ENCODE data around the gene GIGYF2. TPM values are rescaled to one million over a fixed set of nuclear protein-coding genes. Genes with fewer than 3 reads are reported as not detected.

GIGYF2 gene
- total and polyA plus RNA-seq, 2 of the 4 experiments (the other 2 are of a cell fraction), result 14.7 to 66.0 TPM

DNA sequence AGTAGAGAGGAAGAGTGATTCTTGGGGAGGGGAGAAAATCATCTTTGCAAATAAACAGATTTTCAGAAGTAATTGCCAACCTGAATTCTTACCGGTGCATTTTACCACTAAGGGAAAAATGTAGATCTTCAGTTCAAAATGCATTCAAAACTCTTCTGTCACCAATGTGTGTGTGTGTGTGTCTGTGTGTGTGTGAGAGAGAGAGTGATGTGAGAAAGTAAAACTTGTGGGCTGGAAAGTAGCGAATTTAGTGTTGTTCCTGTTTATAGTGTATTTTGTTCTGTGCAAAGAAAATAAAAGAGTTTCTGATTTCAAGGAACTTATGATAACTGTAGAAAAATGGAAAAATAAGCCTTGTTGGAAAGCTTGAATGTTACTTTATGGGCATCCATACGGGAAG is 52.2 kb downstream of the GIGYF2 start:
- CTCF ChIA-PET, result no interaction called here
- BruUV-seq (replicated peaks), result no TSS peak

More for the DNA sequence above, 52.2 kb downstream of the GIGYF2 start:
- dilution Hi-C loops (cut with HindIII; ENCODE audit: low sequenced_read_pairs, unreplicated experiment), result no loop called here
- Histone ChIP-seq H3K4me2 (ENCODE audit: low read depth, low read length) (no peak overlapping the region), H2AFZ (replicated peaks; ENCODE audit: low read length, poor library complexity) (no peak overlapping the region), H3K14ac (replicated peaks; ENCODE audit: low read depth, low read length) (no peak overlapping the region), H2AK9ac (replicated peaks; ENCODE audit: low read depth, low read length, poor library complexity) (no peak overlapping the region), H4K5ac (ENCODE audit: low read depth, low read length) (no peak overlapping the region), H2BK15ac (ENCODE audit: low read depth, low read length) (no peak overlapping the region), H3K27me3 (ENCODE audit: control insufficient read depth, insufficient read depth, low read length) (no peaks in the 10 kb centered on the region), H2AK5ac (ENCODE audit: low read depth, low read length) (no peak overlapping the region), H3K4me1 (ENCODE audit: control insufficient read depth, insufficient read depth, low read length) (no peaks in the 10 kb centered on the region), H3K23ac (ENCODE audit: low read depth, low read length) (no peak overlapping the region), H2BK20ac (ENCODE audit: low read depth, low read length) (no peak overlapping the region), H3K79me1 (ENCODE audit: low read depth in 1 of 2, low read length in 2 of 2) (peaks cover 3 to 13% of the 10 kb centered on the region in 2 experiments; a peak in 3 of 4 replicates), H4K20me1 (ENCODE audit: insufficient read depth, low read length) (no peaks in the 10 kb centered on the region), H4K91ac (ENCODE audit: insufficient read depth, low read depth, low read length) (no peak overlapping the region), H2BK5ac (ENCODE audit: low read depth, low read length, poor library complexity, severe bottlenecking) (no peak overlapping the region), H3K18ac (ENCODE audit: low read depth, low read length) (no peak overlapping the region), H3K56ac (ENCODE audit: extremely low read depth, insufficient read depth, low read length) (no peak overlapping the region), H3K9me3 (ENCODE audit: control insufficient read depth, insufficient read depth, low read length) (no peaks in the 10 kb centered on the region), H3K4ac (ENCODE audit: low read depth, low read length) (no peak overlapping the region), H3K36me3 (ENCODE audit: control insufficient read depth, insufficient read depth, low read length) (peaks cover 18% of the 10 kb centered on the region), H3K9ac (ENCODE audit: low read depth, low read length) (no peak overlapping the region), H2BK120ac (ENCODE audit: low read depth, low read length) (no peak overlapping the region), H3K27ac (ENCODE audit: insufficient read depth, low read length) (no peak overlapping the region), H3K4me3 (ENCODE audit: insufficient read depth, low read depth, low read length) (no peak overlapping the region), H3K9me1 (ENCODE audit: insufficient read depth, low read length) (no peaks in the 10 kb centered on the region), H4K8ac (ENCODE audit: low read depth in 2 of 2, low read length in 2 of 2) (no peak overlapping the region)
- DNase-seq (no peak), ATAC-seq (ENCODE audit: low read depth) (no peak)
- intact Hi-C loops (cut with micrococcal nuclease), result no loop called here
- in situ Hi-C loops (cut with MboI; ENCODE audit: low sequenced_read_pairs), result no loop called here
- WGBS, 2 experiments (ENCODE audit: extremely low coverage in 2 of 2, insufficient read length in 1 of 2), result 100% methylated on average over 1 of the region's 3 CpGs; no CpG with 5 or more reads in 1 of the 2 experiments
- POLR2A ChIA-PET (ENCODE audit: unreplicated experiment), result no interaction called here
- TF ChIP-seq FOS (IDR thresholded peaks at IDR 0.05; ENCODE audit: low read depth, low read length) (no peak), MXI1 (IDR thresholded peaks at IDR 0.05; ENCODE audit: borderline replicate concordance, low read depth, low read length) (no peak), MAFK (IDR thresholded peaks at IDR 0.05; ENCODE audit: low read depth, low read length) (no peak), NFE2L2 (IDR thresholded peaks at IDR 0.05; ENCODE audit: low read depth, low read length) (no peak), SMC3 (IDR thresholded peaks at IDR 0.05; ENCODE audit: low read depth, low read length) (no peak), CEBPB (IDR thresholded peaks at IDR 0.05; ENCODE audit: low read depth, low read length) (no peak), RFX5 (IDR thresholded peaks at IDR 0.05; ENCODE audit: low read depth, low read length) (no peak), POLR2A (IDR thresholded peaks at IDR 0.05; ENCODE audit: low read depth, low read length) (no peak), CHD1 (IDR thresholded peaks at IDR 0.05; ENCODE audit: low read depth, low read length) (no peak), MAZ (IDR thresholded peaks at IDR 0.05; ENCODE audit: borderline replicate concordance, low read depth, low read length) (no peak), RCOR1 (IDR thresholded peaks at IDR 0.05; ENCODE audit: insufficient replicate concordance, low read length) (no peak), RAD21 (IDR thresholded peaks at IDR 0.05; ENCODE audit: low read length) (no peak), BHLHE40 (IDR thresholded peaks at IDR 0.05; ENCODE audit: low read depth, low read length) (no peak)
- TF ChIP-seq, protein P1, sequence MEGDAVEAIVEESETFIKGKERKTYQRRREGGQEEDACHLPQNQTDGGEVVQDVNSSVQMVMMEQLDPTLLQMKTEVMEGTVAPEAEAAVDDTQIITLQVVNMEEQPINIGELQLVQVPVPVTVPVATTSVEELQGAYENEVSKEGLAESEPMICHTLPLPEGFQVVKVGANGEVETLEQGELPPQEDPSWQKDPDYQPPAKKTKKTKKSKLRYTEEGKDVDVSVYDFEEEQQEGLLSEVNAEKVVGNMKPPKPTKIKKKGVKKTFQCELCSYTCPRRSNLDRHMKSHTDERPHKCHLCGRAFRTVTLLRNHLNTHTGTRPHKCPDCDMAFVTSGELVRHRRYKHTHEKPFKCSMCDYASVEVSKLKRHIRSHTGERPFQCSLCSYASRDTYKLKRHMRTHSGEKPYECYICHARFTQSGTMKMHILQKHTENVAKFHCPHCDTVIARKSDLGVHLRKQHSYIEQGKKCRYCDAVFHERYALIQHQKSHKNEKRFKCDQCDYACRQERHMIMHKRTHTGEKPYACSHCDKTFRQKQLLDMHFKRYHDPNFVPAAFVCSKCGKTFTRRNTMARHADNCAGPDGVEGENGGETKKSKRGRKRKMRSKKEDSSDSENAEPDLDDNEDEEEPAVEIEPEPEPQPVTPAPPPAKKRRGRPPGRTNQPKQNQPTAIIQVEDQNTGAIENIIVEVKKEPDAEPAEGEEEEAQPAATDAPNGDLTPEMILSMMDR (conservative IDR thresholded peaks at IDR 0.05; ENCODE audit: low read depth, low read length), result no peak
- TF ChIP-seq, protein P2, sequence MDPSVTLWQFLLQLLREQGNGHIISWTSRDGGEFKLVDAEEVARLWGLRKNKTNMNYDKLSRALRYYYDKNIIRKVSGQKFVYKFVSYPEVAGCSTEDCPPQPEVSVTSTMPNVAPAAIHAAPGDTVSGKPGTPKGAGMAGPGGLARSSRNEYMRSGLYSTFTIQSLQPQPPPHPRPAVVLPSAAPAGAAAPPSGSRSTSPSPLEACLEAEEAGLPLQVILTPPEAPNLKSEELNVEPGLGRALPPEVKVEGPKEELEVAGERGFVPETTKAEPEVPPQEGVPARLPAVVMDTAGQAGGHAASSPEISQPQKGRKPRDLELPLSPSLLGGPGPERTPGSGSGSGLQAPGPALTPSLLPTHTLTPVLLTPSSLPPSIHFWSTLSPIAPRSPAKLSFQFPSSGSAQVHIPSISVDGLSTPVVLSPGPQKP (IDR thresholded peaks at IDR 0.05; ENCODE audit: borderline replicate concordance, low read depth, low read length), result no peak
- TF ChIP-seq, protein P3, sequence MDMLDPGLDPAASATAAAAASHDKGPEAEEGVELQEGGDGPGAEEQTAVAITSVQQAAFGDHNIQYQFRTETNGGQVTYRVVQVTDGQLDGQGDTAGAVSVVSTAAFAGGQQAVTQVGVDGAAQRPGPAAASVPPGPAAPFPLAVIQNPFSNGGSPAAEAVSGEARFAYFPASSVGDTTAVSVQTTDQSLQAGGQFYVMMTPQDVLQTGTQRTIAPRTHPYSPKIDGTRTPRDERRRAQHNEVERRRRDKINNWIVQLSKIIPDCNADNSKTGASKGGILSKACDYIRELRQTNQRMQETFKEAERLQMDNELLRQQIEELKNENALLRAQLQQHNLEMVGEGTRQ (IDR thresholded peaks at IDR 0.05; ENCODE audit: low read depth, low read length), result no peak

All from IMR-90 (cell line).